Thyroid gland (tissue), 4 donors: Measurements from ENCODE around the gene E2F3. TPM values are rescaled to one million over a fixed set of nuclear protein-coding genes. Genes with fewer than 3 reads are reported as not detected.

Experiments used
- DNase-seq, 2 donors: peaks; one replicate each; pipeline ENCODE4 v3.0.0-alpha.2; 2019
- H3K27ac ChIP-seq, 3 donors: fragments of 200-600 bp; sonication (generic); 1 replicate in 2 of 3; 2 replicates in 1 of 3; pipeline ENCODE4 v1.5.1; 2016 to 2019; ENCODE audit warnings: mild to moderate bottlenecking in 1 of 3, moderate library complexity in 1 of 3
- H3K27me3 ChIP-seq: fragments of 200-600 bp; sonication (generic); one replicate; pipeline ENCODE4 v1.5.1; 2019
- H3K36me3 ChIP-seq, 2 donors: fragments of 200-600 bp; sonication (generic); one replicate each; pipeline ENCODE4 v1.5.1; 2016 to 2019
- H3K4me1 ChIP-seq, 2 donors: fragments of 200-600 bp; sonication (generic); one replicate each; pipeline ENCODE4 v1.5.1; 2017 to 2019
- H3K4me3 ChIP-seq, 3 donors: fragments of 200-600 bp; sonication (generic); replicated peaks in 1 of 3; 1 replicate in 2 of 3; 2 replicates in 1 of 3; pipeline ENCODE4 v1.5.1; 2016; ENCODE audit warnings: mild to moderate bottlenecking in 1 of 3
- H3K9me3 ChIP-seq: fragments of 200-600 bp; sonication (generic); one replicate; pipeline ENCODE4 v1.5.1; 2017
- POLR2A ChIP-seq, 2 donors: fragments of 450-650 bp; IDR thresholded peaks; one replicate each; pipeline ENCODE4 v1.6.1; 2017; ENCODE audit warnings: antibody characterized with exemption in 2 of 2, mild to moderate bottlenecking in 2 of 2, moderate library complexity in 1 of 2
- WGBS, 2 donors: methylation state at CpG; one replicate each; pipeline ENCODE4 v1.1.5; 2017; 5-methylcytosine and 5-hydroxymethylcytosine counted together
- intact Hi-C: fragments of 100-400 bp; cut with DNase I; formaldehyde crosslinking; loops from one replicate; pipeline ENCODE4 v1.15.1; 2023
- total RNA-seq, 4 donors: library from RNA; depleted of rRNA; stranded (reverse); fragments of >200 nt; gene quantifications; one replicate each; pipeline ENCODE4 v1.2.3, GENCODE V29; 2016
- TF ChIP-seq, protein P1 (sequence below), 6 experiments: fragments of 200-600 bp in 3 of 6; fragments of 450-650 bp in 3 of 6; sonication (generic) in 3 of 6; IDR thresholded peaks; one replicate each; pipeline ENCODE4 v1.5.1; 2016 to 2019; ENCODE audit warnings: antibody characterized with exemption in 6 of 6, mild to moderate bottlenecking in 2 of 6, inconsistent platforms in 1 of 6, moderate library complexity in 1 of 6

The E2F3 gene
- total RNA-seq, 4 donors from 2014 or later: 9.4 to 18.0 (median 12.4) TPM

GRCh38 chr6:20362623-20363022 lies 39.1 kb upstream of the E2F3 start:
- no peak overlapping the region for H3K27ac ChIP-seq
- no peaks in the 10 kb centered on the region for H3K4me1 ChIP-seq
- no peaks in the 10 kb centered on the region for H3K36me3 ChIP-seq
- H3K9me3 ChIP-seq: no peaks in the 10 kb centered on the region
- TF ChIP-seq, protein P1, sequence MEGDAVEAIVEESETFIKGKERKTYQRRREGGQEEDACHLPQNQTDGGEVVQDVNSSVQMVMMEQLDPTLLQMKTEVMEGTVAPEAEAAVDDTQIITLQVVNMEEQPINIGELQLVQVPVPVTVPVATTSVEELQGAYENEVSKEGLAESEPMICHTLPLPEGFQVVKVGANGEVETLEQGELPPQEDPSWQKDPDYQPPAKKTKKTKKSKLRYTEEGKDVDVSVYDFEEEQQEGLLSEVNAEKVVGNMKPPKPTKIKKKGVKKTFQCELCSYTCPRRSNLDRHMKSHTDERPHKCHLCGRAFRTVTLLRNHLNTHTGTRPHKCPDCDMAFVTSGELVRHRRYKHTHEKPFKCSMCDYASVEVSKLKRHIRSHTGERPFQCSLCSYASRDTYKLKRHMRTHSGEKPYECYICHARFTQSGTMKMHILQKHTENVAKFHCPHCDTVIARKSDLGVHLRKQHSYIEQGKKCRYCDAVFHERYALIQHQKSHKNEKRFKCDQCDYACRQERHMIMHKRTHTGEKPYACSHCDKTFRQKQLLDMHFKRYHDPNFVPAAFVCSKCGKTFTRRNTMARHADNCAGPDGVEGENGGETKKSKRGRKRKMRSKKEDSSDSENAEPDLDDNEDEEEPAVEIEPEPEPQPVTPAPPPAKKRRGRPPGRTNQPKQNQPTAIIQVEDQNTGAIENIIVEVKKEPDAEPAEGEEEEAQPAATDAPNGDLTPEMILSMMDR (IDR thresholded peaks at IDR 0.05): no peak
- no peak for TF ChIP-seq POLR2A (IDR thresholded peaks at IDR 0.05)
- no peak for DNase-seq
- no peaks in the 10 kb centered on the region for H3K27me3 ChIP-seq
- intact Hi-C loops: no loop called here
- no peak overlapping the region for H3K4me3 ChIP-seq
- 92 to 96% methylated on average over 1 of the region's 1 CpG for WGBS, 2 donors

DNA sequence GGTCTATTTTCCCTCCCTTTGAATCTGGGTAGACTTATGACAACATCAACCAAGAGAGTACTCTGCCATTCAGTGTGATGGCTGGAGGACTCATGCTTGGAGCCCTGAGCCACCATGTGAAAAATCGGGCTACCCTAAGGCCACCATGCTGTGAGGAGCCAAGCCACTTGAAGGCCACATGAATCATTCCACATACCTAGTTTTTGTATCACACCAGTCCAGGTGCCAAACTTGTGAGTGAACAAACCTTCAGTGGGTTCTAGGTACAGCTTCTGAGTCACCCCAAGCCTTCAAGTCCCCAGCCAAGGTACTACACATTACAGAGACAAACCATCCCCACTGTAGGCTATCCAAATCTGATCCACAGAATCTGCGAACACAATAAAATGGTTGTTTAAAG lies 37.4 kb upstream of the E2F3 start:
- Histone ChIP-seq H3K9me3 (no peaks in the 10 kb centered on the region), H3K4me1 (no peaks in the 10 kb centered on the region), H3K27ac (no peak overlapping the region), H3K27me3 (no peaks in the 10 kb centered on the region), H3K36me3 (no peaks in the 10 kb centered on the region), H3K4me3 (no peak overlapping the region)
- TF ChIP-seq POLR2A (IDR thresholded peaks at IDR 0.05): no peak
- TF ChIP-seq, protein P1 (IDR thresholded peaks at IDR 0.05): no peak
- DNase-seq: no peak
- intact Hi-C loops: no loop called here
- WGBS, 2 donors: 100% methylated on average over 2 of the region's 2 CpGs

DNA sequence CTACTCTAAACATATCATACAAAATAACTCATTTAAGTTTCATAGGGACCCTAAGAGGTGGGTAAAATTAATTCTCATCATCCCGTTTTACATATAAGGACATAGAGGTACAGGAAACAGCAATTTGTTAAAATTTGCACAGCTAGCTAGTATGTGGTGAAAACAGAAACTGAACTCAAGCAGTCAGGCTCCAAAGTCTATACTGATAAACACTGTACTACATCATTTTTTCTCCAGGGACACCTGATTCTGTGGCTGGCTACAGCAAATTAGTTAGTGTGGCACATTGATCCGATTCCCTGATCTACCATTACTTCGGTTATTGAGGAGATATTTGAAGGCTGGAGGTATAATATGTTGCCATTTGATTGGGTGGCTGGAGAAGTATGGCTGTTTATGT lies 36.2 kb upstream of the E2F3 start:
- 77 to 84% methylated on average over 3 of the region's 3 CpGs for WGBS, 2 donors
- DNase-seq: no peak
- TF ChIP-seq, protein P1 (IDR thresholded peaks at IDR 0.05): no peak
- H3K27ac ChIP-seq: no peak overlapping the region
- H3K27me3 ChIP-seq: no peaks in the 10 kb centered on the region
- no peaks in the 10 kb centered on the region for H3K36me3 ChIP-seq
- no peaks in the 10 kb centered on the region for H3K9me3 ChIP-seq
- no peaks in the 10 kb centered on the region for H3K4me1 ChIP-seq
- H3K4me3 ChIP-seq: no peak overlapping the region
- intact Hi-C loops: no loop called here

DNA sequence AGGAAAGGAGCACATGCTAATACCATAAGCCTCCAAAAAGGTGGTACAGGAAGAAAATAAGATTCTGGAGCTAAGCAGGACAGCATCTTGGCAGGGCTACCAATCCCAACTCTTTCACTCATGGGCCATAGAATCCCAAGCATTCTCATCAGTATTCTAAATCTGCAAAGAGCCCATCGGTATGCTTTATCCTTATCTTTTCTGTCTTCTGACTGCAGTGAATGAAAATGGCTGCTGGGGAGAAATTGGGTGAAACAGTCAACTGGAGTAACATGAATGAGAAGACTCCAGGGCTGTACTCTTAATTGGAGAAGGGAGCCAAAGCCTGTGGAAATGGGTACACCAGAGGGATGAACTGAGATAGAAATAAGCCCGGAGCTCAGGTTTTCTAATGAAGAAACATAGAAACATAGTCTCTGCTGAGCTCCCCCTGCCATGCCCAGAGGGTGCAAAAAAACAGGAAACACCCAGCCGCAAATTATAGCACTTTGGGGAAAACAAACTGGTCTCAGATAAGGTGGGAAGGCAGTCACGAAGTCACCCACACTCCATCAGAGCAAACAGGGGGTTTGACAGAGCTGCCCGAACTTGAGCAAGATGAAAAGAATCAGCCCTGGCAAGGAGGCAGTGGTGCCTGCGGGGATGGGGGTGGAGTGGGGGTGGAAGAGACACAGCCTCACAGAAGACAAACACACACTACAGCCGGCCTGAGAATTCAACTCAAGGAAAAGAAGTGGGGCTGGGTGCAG lies 35.4 kb upstream of the E2F3 start:
- H3K27me3 ChIP-seq: no peaks in the 10 kb centered on the region
- no peaks in the 10 kb centered on the region for H3K9me3 ChIP-seq
- intact Hi-C loops: no loop called here
- WGBS, 2 donors: 53 to 63% methylated on average over 7 of the region's 7 CpGs
- DNase-seq: no peak
- no peak overlapping the region for H3K4me3 ChIP-seq
- TF ChIP-seq, protein P1 (IDR thresholded peaks at IDR 0.05): no peak
- no peaks in the 10 kb centered on the region for H3K36me3 ChIP-seq
- H3K27ac ChIP-seq: no peak overlapping the region
- H3K4me1 ChIP-seq: no peaks in the 10 kb centered on the region

- Histone ChIP-seq H3K4me3 (no peak overlapping the region), H3K9me3 (no peaks in the 10 kb centered on the region), H3K27me3 (no peaks in the 10 kb centered on the region), H3K36me3 (no peaks in the 10 kb centered on the region), H3K4me1 (no peaks in the 10 kb centered on the region), H3K27ac (no peak overlapping the region)
- 31 to 38% methylated on average over 1 of the region's 1 CpG for WGBS, 2 donors
- intact Hi-C loops: no loop called here
- TF ChIP-seq, protein P1 (IDR thresholded peaks at IDR 0.05): no peak
- no peak for TF ChIP-seq POLR2A (IDR thresholded peaks at IDR 0.05)
- DNase-seq: no peak
Measured at GRCh38 chr6:20367743-20368485, 33.8 kb upstream of the E2F3 start.
